Endodermal cell (in vitro differentiated cells): ENCODE results near the gene PPL. TPM values are rescaled to one million over a fixed set of nuclear protein-coding genes. Genes with fewer than 3 reads are reported as not detected.

ENCODE experiments used
- DNase-seq: peaks from one replicate; pipeline ENCODE4 v3.0.0-alpha.2; 2017
- H3K27ac ChIP-seq: 2 replicates; pipeline ENCODE4 v1.5.1; 2013; ENCODE audit warnings: mild to moderate bottlenecking, low read depth, low read length, moderate library complexity
- H3K27me3 ChIP-seq: 2 replicates; pipeline ENCODE4 v1.6.1; 2013; ENCODE audit warnings: mild to moderate bottlenecking, low read length, moderate library complexity; ENCODE audit not compliant: insufficient read depth, control insufficient read depth, poor library complexity, severe bottlenecking
- H3K36me3 ChIP-seq: 2 replicates; pipeline ENCODE4 v1.7.0; 2013; ENCODE audit warnings: mild to moderate bottlenecking, low read length, moderate library complexity; ENCODE audit not compliant: control insufficient read depth, insufficient read depth
- H3K4me1 ChIP-seq: one replicate; pipeline ENCODE4 v1.7.0; 2013; ENCODE audit warnings: low read length; ENCODE audit not compliant: control insufficient read depth, insufficient read depth
- H3K4me3 ChIP-seq: 2 replicates; pipeline ENCODE4 v1.5.1; 2013; ENCODE audit warnings: mild to moderate bottlenecking, low read length, moderate library complexity
- H3K9ac ChIP-seq: 2 replicates; pipeline ENCODE4 v1.6.1; 2013; ENCODE audit warnings: mild to moderate bottlenecking, low read length, moderate library complexity; ENCODE audit not compliant: poor library complexity, severe bottlenecking; ENCODE audit errors: extremely low read depth
- H3K9me3 ChIP-seq: 2 replicates; pipeline ENCODE4 v1.6.1; 2013; ENCODE audit warnings: mild to moderate bottlenecking, low read length, moderate library complexity; ENCODE audit not compliant: control insufficient read depth
- H3K27ac Mint-ChIP-seq: 2 replicates; pipeline ENCODE4 v1.8.0; 2020; ENCODE audit warnings: mixed read lengths
- H3K27me3 Mint-ChIP-seq: 2 replicates; pipeline ENCODE4 v1.8.0; 2021; ENCODE audit warnings: mild to moderate bottlenecking, mixed read lengths; ENCODE audit not compliant: insufficient read depth
- H3K36me3 Mint-ChIP-seq: 2 replicates; pipeline ENCODE4 v1.8.0; 2020; ENCODE audit warnings: low read depth, mixed read lengths
- H3K4me1 Mint-ChIP-seq: 2 replicates; pipeline ENCODE4 v1.8.0; 2020; ENCODE audit warnings: mixed read lengths
- H3K4me3 Mint-ChIP-seq: 2 replicates; pipeline ENCODE4 v1.8.0; 2020; ENCODE audit warnings: mild to moderate bottlenecking, moderate library complexity, mixed read lengths
- H3K9me3 Mint-ChIP-seq: 2 replicates; pipeline ENCODE4 v1.8.0; 2020; ENCODE audit warnings: mild to moderate bottlenecking, mixed read lengths
- CTCF ChIP-seq: fragments of 200-600 bp; sonication (generic); conservative IDR thresholded peaks from 2 replicates; pipeline ENCODE4 v1.5.0; 2021; ENCODE audit warnings: antibody characterized with exemption, mild to moderate bottlenecking
- WGBS, 2 experiments: methylation state at CpG; one replicate each; pipeline versions ENCODE4 v1.1.5 to v1.1.7; 2013; ENCODE audit warnings: missing lambda C conversion rate in 2 of 2, mixed read lengths in 1 of 2; ENCODE audit not compliant: insufficient coverage in 1 of 2, insufficient read length in 1 of 2; 5-methylcytosine and 5-hydroxymethylcytosine counted together
- total RNA-seq, 2 donors: library from RNA; stranded (reverse); fragmentation: NEBNext Ultra II Directional in 1 of 2; extraction: Animal tissue kit (Norgen Biotek cat#: 25700) in 1 of 2; gene quantifications; 2 replicates in 1 of 2; 3 replicates in 1 of 2; pipeline ENCODE4 v1.2.1, GENCODE V29; 2021

PPL gene
- total RNA-seq, 2 donors from 2014 or later: 37.8 to 48.5 TPM

- H3K4me3 Mint-ChIP-seq: no peak overlapping the region
- H3K4me3 ChIP-seq: no peak overlapping the region
- peaks cover 13% of the 10 kb centered on the region for H3K4me1 Mint-ChIP-seq
- no peaks in the 10 kb centered on the region for H3K27me3 ChIP-seq
- H3K36me3 Mint-ChIP-seq: peaks cover 57% of the 10 kb centered on the region
- no peak overlapping the region for H3K27ac ChIP-seq
- no peak for TF ChIP-seq CTCF
- DNase-seq: no peak
- H3K9me3 Mint-ChIP-seq: no peaks in the 10 kb centered on the region
- WGBS, 2 experiments: 93 to 96% methylated on average over 21 of the region's 21 CpGs
- no peak overlapping the region for H3K9ac ChIP-seq
- no peak overlapping the region for H3K27ac Mint-ChIP-seq
- H3K4me1 ChIP-seq: peaks cover 8% of the 10 kb centered on the region
- H3K36me3 ChIP-seq: peaks cover 73% of the 10 kb centered on the region
- no peaks in the 10 kb centered on the region for H3K9me3 ChIP-seq
- no peaks in the 10 kb centered on the region for H3K27me3 Mint-ChIP-seq
These were observed 66.7 kb downstream of the PPL start for GRCh38 chr16:4870138-4870671.

- DNase-seq: no peak
- Mint-ChIP-seq H3K27me3 (no peaks in the 10 kb centered on the region), H3K36me3 (peaks cover 54% of the 10 kb centered on the region), H3K4me3 (no peak overlapping the region), H3K4me1 (peaks cover 13% of the 10 kb centered on the region), H3K9me3 (no peaks in the 10 kb centered on the region), H3K27ac (peak overlapping the region; percentile 61)
- no peaks in the 10 kb centered on the region for H3K9me3 ChIP-seq
- 93 to 97% methylated on average over 10 to 13 of the region's 13 CpGs for WGBS, 2 experiments
- H3K27me3 ChIP-seq: no peaks in the 10 kb centered on the region
- no peak overlapping the region for H3K27ac ChIP-seq
- no peak overlapping the region for H3K9ac ChIP-seq
- peaks cover 8% of the 10 kb centered on the region for H3K4me1 ChIP-seq
- no peak overlapping the region for H3K4me3 ChIP-seq
- no peak for TF ChIP-seq CTCF
- peaks cover 70% of the 10 kb centered on the region for H3K36me3 ChIP-seq
These were observed 67.7 kb downstream of the PPL start for GRCh38 chr16:4869147-4869805.

GRCh38 chr16:4868535-4868934 is 68.4 kb downstream of the PPL start:
- Mint-ChIP-seq H3K4me3 (no peak overlapping the region), H3K27ac (peak overlapping the region; percentile 61), H3K36me3 (peaks cover 57% of the 10 kb centered on the region), H3K9me3 (no peaks in the 10 kb centered on the region), H3K27me3 (no peaks in the 10 kb centered on the region), H3K4me1 (peaks cover 13% of the 10 kb centered on the region)
- H3K4me3 ChIP-seq: no peak overlapping the region
- H3K27me3 ChIP-seq: no peaks in the 10 kb centered on the region
- H3K27ac ChIP-seq: no peak overlapping the region
- WGBS, 2 experiments: 88 to 100% methylated on average over 6 to 7 of the region's 7 CpGs
- H3K9ac ChIP-seq: no peak overlapping the region
- H3K9me3 ChIP-seq: no peaks in the 10 kb centered on the region
- H3K36me3 ChIP-seq: peaks cover 68% of the 10 kb centered on the region
- peaks cover 8% of the 10 kb centered on the region for H3K4me1 ChIP-seq
- DNase-seq: no peak
- TF ChIP-seq CTCF: no peak
